ENCODE data around the gene JAKMIP2.

- TF ChIP-seq CTCF (IDR thresholded peaks at IDR 0.05) (no peak), POLR2A (IDR thresholded peaks at IDR 0.05) (no peak)
Measured at GRCh38 chr5:147784146-147784987, 1.8 kb upstream of the JAKMIP2 start.

Data from ovary (tissue), 3 donors.